Ramos (cell line): ENCODE measurements around the gene ATP12A.

Experiments used
- in situ Hi-C: fragments of 300-500 bp; cut with MboI; formaldehyde crosslinking; loops from one replicate; pipeline ENCODE4 v1.14.3; 2022; ENCODE audit warnings: low sequenced_read_pairs; ENCODE audit not compliant: unreplicated experiment

Gene ATP12A

DNA sequence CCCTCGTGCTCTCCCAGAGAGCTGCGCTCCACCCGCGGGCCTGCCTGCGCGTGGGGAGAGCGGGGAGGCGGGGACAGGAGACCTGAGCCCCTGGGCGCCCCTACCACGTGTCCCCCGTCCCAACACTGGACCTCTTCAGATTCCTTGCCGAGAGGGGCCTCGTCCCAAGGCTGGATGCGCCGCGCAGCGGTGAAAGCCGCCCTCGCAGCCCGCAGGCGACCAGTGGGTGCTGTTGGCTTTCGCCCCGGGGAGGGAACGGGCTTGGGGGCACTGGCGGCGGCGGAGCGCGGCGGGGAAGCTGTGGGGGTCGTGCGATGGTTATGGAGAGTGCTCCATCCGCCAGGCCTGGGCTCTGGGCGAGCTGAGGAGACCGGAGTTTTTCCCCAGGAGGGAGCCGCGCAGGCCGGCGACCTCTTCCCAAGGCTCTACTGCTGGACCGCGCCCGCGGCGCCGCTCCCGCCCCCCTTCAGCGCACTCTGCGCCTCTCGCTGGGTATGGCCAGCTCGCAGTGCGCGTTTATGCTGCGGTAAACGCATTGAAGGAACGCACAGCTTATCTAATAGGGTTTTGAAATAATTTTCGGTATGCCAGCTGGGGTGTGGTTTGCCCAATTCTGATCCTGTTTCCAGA lies 66.5 kb downstream of the ATP12A start:
- in situ Hi-C loops: no loop called here

DNA sequence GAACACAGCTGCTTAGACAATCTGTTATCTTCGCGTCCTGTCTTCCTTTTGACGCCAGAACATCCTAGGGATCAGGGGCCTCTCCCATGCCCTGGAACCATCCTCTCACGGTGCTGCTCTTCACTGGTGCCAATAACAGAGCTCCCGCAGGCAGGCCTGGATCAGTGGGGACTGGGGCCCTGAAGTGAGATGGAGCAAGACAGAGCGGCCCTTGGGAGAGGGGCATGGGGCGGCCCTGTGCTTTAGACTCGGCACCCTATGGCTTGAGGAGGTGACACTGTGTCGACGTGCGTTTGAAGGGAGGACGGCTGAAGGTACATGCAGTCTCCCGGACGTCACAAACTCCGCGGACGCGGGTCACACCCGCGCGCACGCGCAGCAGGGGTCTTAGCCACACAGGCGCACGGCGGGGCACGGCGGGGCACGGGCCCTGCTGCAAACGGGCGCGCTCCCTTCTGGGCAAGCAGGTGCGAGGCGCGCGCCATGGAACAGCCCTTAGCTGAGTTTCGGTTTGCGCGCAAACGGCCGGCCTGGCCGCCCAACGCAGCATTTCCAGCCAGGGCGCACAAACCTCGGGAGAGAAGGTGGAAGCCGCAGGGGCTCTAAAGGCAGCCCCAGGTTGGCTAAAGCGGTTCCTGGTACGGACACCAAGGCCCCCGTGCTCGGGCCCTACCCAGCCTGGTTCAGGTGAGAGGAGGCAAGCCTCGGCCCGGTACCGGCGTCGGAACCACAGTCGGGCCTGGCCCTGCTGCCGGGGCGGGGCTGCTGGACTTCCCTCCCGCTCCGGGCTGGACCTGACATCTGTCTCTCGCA lies 67.2 kb downstream of the ATP12A start:
- in situ Hi-C loops: no loop called here

DNA sequence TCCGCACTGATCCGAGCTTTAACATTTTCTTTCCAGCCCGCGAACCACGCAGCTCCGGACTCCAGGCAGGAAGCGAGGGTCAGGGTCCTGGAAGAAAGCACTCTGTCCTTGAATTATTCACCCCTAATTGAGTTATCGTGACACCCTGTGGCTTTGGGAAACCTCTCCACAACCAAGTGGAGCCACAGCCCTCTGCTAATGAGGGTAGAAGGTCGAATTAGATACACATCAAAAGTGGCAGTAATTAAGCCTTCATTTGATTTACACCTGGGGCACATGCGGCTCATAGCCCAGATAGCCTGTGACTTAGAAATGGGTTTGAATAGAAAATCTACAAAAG lies 67.8 kb downstream of the ATP12A start:
- in situ Hi-C loops: no loop called here

DNA sequence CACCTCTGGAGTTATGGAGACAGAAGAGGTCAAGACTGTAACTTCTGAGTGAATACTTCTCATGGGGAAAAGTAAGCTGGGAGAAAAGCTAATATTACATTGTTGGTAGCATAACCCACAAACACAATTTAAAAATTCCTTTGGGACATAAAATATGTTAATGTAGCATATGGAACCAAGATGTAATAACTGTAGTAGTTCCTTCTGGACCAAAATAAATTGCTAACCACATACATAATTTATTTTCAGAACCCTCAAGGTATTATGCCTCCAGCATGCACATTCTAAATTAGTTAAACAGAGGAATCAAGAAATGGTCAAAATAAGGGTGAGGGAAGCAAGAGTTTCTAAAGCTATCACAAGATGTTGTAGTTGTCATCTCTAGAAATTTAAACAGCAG lies 79.0 kb downstream of the ATP12A start:
- in situ Hi-C loops: no loop called here
